Glutamatergic neuron (in vitro differentiated cells): ENCODE results near the gene ADAP2. TPM values are rescaled to one million over a fixed set of nuclear protein-coding genes. Genes with fewer than 3 reads are reported as not detected.

Experiments
- DNase-seq: peaks from one replicate; pipeline ENCODE4 v3.0.0; 2022
- H3K27ac Mint-ChIP-seq: one replicate; pipeline ENCODE4 v1.8.0; 2020; ENCODE audit warnings: mild to moderate bottlenecking, mixed read lengths, inconsistent platforms; ENCODE audit not compliant: unreplicated experiment
- H3K27me3 Mint-ChIP-seq: one replicate; pipeline ENCODE4 v1.8.0; 2020; ENCODE audit warnings: mild to moderate bottlenecking, moderate library complexity, mixed read lengths, inconsistent platforms; ENCODE audit not compliant: unreplicated experiment
- H3K36me3 Mint-ChIP-seq: one replicate; pipeline ENCODE4 v1.8.0; 2020; ENCODE audit warnings: mild to moderate bottlenecking, mixed read lengths, inconsistent platforms; ENCODE audit not compliant: unreplicated experiment
- H3K4me1 Mint-ChIP-seq: one replicate; pipeline ENCODE4 v1.8.0; 2020; ENCODE audit warnings: mild to moderate bottlenecking, low read depth, mixed read lengths, inconsistent platforms; ENCODE audit not compliant: unreplicated experiment
- H3K4me3 Mint-ChIP-seq: one replicate; pipeline ENCODE4 v1.8.0; 2020; ENCODE audit warnings: mild to moderate bottlenecking, mixed read lengths, inconsistent platforms; ENCODE audit not compliant: unreplicated experiment
- H3K9me3 Mint-ChIP-seq: one replicate; pipeline ENCODE4 v1.8.0; 2020; ENCODE audit warnings: mild to moderate bottlenecking, moderate library complexity, mixed read lengths, inconsistent platforms; ENCODE audit not compliant: unreplicated experiment
- total RNA-seq: library from RNA; stranded (reverse); fragmentation: NEBNext Ultra II Directional; extraction: Animal tissue kit (Norgen Biotek cat#: 25700); gene quantifications from one replicate; pipeline ENCODE4 v1.2.1, GENCODE V29; 2021; ENCODE audit not compliant: unreplicated experiment
- TF ChIP-seq, protein P1 (sequence below): fragments of 200-600 bp; sonication (generic); IDR thresholded peaks from one replicate; pipeline ENCODE4 v1.5.0; 2021; ENCODE audit not compliant: partially characterized antibody, unreplicated experiment

Gene ADAP2
- total RNA-seq, 1 donor from 2014 or later: 0.51 TPM

DNA sequence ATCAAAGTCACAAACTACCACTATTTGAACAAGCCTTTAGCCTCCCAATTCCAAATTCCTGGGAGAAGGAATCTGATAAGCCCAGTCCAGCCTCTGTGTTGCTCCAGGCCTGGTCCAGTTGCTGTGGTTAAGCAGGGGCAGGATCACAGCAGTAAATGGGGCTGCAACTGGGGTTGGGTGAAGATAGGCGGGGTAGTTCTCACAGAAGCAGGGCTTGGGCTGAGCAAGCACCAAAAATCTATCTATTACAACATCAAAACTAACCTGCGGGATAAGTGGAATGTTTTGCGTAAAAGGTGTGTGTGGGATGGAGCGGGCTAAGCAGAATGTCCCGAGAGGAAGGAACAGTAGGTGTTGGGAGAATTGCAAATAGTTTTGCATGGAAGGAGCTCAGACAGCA lies 26.1 kb downstream of the ADAP2 start:
- Mint-ChIP-seq H3K9me3 (no peaks in the 10 kb centered on the region), H3K4me1 (no peaks in the 10 kb centered on the region), H3K36me3 (no peaks in the 10 kb centered on the region), H3K4me3 (no peak overlapping the region), H3K27ac (no peak overlapping the region), H3K27me3 (no peaks in the 10 kb centered on the region)
- TF ChIP-seq, protein P1, sequence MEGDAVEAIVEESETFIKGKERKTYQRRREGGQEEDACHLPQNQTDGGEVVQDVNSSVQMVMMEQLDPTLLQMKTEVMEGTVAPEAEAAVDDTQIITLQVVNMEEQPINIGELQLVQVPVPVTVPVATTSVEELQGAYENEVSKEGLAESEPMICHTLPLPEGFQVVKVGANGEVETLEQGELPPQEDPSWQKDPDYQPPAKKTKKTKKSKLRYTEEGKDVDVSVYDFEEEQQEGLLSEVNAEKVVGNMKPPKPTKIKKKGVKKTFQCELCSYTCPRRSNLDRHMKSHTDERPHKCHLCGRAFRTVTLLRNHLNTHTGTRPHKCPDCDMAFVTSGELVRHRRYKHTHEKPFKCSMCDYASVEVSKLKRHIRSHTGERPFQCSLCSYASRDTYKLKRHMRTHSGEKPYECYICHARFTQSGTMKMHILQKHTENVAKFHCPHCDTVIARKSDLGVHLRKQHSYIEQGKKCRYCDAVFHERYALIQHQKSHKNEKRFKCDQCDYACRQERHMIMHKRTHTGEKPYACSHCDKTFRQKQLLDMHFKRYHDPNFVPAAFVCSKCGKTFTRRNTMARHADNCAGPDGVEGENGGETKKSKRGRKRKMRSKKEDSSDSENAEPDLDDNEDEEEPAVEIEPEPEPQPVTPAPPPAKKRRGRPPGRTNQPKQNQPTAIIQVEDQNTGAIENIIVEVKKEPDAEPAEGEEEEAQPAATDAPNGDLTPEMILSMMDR: no peak
- DNase-seq: no peak

GRCh38 chr17:30950189-30950588 lies 28.4 kb downstream of the ADAP2 start:
- Mint-ChIP-seq H3K36me3 (no peaks in the 10 kb centered on the region), H3K27me3 (no peaks in the 10 kb centered on the region), H3K4me1 (no peaks in the 10 kb centered on the region), H3K9me3 (no peaks in the 10 kb centered on the region), H3K4me3 (no peak overlapping the region), H3K27ac (no peak overlapping the region)
- TF ChIP-seq, protein P1: no peak
- DNase-seq: no peak

- Mint-ChIP-seq H3K27me3 (no peaks in the 10 kb centered on the region), H3K27ac (no peak overlapping the region), H3K9me3 (no peaks in the 10 kb centered on the region), H3K4me3 (no peak overlapping the region), H3K36me3 (no peaks in the 10 kb centered on the region), H3K4me1 (no peaks in the 10 kb centered on the region)
- TF ChIP-seq, protein P1: no peak
- DNase-seq: no peak
Observed at GRCh38 chr17:30950669-30951399, 29.1 kb downstream of the ADAP2 start.

- Mint-ChIP-seq H3K36me3 (no peaks in the 10 kb centered on the region), H3K4me1 (peaks cover 2% of the 10 kb centered on the region), H3K9me3 (no peaks in the 10 kb centered on the region), H3K27ac (no peak overlapping the region), H3K4me3 (no peak overlapping the region), H3K27me3 (no peaks in the 10 kb centered on the region)
- TF ChIP-seq, protein P1: no peak
- DNase-seq: no peak
Observed at GRCh38 chr17:30952638-30953393, 31.1 kb downstream of the ADAP2 start.
